DMS 273 treated with DMSO at 0.1 percent for 48 hours (cell line): ENCODE results near the gene XK.

ENCODE experiments used
- DNase-seq: peaks from one replicate; lab custom pipeline; 2025; lab: John Stamatoyannopoulos, UW

Gene XK

DNA sequence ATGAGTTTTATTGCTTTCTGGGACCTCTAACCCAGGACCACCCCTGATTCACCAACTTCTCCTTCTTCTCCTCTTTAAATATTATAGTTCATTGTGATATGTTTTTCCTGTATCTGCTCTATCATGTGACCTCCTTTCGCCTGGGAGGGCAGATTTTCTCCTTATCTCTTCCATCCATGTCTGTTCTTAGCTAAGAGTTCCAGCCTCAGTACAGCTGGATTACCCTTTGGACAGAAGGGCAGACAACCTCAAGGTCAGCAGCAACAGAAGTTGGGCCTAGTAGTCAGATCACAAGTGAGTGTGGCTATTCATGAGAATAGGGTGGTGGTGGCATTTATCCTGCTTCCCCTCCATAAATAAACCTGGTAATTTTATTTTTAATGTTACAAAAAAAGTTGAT is 5.7 kb upstream of the XK start:
- no peak for DNase-seq

DNA sequence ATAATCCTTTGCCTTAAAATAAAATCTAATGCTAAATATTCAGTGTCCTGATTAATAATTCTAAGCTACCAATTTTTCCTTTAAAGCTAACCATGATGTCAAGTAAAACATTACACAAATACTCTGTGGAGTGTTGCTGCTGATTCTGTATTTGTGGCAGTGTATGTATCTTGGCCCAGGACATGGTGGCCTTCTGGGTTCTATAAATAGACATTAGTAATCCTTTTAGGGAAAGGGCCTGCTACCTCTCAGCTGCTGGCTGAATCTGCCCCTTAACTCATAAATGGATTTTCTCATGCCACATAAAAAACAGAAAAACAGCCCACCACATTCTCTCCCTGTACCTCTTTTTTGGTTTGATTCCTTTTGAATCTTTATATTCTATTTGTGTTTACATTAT is 1.2 kb upstream of the XK start:
- DNase-seq: no peak

DNA sequence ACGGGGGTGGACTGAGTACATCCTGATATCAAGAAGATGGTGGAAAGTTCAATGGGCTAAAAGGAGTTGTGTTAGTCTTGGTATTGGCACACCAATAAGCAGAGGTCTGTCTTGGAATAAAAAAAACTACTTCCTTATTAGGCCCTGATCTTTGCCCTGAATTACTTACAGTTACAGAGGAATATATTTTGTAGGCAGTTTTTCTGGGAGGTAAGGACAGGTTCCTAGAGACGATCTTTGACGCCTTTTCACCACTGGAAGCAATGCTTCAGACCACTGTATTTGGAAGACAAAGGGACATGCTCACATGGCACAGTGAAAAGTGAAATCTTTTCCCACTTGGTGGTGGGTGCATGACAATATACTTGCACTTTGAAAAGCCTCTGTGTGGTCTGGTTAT is 618 bp upstream of the XK start:
- no peak for DNase-seq

DNA sequence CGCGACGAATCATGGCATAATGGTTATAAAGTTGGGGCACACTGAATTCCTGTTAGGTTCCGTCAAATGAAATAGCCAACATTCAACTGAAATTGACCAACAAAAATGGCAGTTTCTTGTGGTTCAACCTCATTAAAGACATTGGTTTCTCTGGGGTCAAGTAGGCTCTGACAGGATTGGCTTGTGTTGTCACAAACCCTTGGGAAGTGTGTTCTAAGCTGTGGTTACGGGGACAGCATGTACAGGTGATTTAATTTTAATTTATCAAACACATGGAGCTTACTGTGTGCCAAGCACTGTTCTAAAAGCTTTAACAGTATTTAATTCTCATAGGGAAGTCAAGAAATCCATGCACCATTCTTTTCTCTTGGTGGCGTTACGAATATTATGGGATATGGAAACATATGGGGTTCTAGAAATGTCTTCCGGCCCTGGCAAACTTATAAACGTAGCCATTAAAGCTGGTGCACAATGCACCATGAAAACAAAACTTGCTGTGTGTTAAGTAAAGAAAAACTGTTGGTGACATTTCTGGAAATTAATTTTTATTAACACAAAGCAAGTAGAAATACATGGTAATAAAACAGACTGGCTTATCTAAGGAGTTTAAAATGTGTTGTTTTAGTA is 891 bp downstream of the XK start:
- no peak for DNase-seq

DNA sequence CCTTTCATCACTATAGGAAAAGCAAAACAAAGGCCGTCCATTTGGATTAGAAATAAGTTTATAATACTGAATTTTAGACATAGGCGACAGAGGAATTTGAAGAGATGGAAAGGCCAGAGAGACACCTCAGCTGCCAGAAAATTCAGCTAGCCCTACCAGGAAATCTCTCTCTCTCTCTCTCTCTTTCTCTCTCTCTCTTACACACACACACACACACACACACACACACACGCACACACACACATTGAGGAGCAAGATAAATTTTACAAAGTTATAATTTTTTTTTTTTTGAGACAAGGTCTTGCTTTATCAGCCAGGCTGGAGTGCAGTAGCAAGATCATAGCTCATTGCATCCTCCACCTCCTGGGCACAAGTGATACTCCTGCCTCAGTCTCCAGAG is 1.4 kb downstream of the XK start:
- no peak for DNase-seq

DNA sequence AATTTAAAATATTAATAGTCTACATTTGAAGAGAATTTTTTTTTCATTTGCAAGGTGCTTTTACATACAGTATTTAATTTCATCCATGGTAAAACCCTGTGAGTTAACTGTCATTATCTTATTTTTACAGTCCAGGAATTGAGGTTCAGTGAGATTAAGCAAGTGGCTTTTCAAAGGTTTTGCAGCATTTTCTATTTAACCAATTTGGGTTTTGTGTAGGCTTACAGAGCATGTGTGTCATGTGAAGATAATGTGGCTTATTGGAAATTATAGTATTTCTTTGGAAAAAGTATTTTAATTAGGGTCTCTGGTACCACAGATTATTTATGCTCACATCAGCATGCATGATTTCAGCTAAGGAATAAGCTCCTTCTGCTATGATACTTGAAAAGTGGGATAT is 4.5 kb downstream of the XK start:
- DNase-seq: no peak

DNA sequence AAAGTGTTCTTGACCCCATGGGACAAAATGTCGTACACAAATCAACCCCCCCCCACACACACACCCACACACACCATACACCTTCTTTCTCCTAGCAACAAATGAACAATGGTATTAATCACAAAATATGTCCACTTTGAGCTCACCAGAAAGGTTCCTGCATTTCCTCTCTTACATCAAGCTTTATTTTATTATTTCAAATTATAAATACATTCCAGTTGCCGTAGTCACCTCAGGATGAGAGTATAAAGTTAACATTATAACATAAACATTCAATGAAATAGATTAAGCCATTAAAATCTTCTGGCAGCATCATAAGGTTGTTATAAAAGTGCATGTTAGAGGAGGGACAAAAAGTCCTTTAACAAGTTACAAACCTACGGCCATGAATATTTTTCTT is 7.3 kb downstream of the XK start:
- DNase-seq: no peak

DNA sequence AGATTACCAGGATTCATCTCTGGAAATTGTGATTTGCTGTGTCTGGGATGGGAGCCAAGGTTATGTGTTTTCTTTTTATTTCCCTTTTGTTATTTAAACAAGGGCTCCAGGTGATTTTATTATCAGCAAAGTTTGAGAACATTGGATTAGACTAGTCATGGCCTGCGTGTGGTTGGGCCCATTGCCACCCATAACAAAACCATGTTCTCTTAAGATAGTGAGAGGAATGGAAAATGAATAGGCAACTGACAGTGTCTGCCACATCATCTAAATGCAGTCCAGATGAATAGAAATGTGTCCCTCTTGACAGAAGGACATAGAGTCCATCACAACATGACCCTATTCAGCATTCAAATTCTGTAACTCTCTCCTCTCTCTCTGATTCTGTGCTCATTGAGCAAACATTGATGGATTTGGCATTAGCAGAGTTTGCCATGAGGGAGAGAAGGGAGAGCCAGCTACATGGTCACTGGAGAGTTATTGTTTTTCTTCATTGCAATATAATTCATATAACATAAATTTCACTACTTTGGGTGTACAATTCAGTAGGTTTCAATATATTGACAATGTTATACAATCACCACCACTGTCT is 11.7 kb downstream of the XK start:
- no peak for DNase-seq

DNA sequence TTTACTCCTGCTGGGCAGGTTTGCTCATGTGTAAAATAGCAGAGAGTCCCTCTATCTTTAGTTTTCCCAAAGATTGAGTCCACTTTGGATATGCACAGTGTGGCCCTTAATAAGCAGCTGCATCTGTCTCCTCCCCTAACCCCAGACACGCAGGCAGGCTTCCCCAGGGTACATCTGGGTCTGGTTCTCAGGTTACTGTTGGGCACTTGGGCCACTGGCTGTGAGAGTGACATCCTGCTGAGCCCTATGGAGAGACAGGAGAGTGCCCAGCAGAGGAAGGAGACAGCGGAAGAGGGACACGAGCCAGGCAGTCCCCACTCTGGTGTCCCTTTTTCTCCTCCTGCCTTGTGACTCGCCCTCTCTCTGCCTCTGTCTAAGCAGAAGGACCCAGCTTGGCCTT is 16.0 kb downstream of the XK start:
- no peak for DNase-seq

DNA sequence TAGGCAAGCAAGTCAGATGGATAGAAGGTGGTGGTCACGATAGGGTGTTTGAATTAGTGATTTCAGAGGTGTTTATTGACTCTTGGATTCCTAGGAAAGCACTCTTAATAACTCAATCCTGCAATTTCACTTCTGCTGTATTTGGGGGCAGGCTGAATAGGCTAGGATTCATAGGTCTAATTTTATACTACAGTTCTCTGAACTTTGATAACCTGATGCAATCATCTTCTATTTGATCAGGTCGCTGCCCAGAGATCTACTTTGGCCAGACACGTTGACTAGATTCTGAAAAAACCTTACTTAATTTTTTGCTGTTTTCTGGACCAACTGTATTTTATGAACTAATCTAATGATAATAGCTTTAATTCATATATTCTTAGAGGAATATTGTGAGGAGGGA is 26.4 kb downstream of the XK start:
- no peak for DNase-seq

DNA sequence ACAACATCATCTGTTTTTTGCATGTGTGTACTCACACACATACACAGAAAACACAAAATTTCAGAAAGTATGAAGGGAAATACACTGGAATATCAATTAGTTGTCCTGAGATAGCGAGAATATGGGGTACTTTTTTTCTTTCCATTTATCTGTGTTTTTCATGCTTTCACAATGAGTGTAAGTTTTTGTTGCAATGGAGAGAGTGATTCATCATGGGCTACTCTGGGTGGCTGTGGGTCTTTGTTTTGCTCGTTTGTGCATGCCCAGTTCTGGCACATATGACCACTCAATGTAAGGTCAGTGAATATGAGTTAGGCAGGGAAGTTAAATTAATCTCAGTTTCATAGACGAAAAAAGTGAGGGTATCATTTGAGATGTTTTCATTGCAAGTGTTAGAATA is 26.9 kb downstream of the XK start:
- no peak for DNase-seq

DNA sequence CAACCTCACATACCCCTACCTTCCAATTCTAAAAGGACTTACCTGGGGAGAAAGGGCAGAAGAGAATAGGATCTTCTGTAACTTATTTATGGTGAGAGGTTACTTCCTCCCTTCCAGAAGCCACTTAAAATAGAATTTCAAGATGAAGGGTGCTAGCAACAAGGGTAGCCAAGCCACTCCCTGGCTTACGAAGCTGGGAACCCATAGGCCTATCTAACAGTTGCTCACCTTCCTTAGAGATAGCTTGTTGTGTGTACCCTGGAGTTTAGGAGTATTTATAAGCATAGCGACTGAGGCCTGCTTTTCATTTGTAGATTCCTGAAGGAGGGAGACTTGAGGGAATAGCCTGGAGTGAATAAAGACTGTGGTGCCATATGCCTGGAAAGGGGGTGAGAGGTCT is 28.9 kb downstream of the XK start:
- no peak for DNase-seq

DNA sequence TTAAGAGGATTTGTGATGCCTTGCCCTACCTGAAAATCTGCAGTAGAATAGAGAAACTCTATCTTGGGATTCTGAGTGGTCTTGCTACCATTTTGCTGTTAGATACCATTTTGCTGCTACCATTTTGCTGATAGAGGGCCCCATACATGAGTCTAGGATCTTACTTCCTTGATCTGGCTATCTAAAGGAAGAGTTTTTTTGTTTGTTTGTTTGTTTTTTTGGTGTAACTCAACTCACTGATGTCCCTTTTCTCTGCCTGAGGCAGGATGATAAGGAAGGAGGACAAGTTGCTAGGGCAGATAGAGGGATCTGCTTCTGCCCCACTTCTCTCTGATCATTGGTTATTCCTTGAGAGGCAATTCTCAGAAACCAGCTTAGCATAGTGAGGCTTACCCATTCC is 31.0 kb downstream of the XK start:
- DNase-seq: no peak

DNA sequence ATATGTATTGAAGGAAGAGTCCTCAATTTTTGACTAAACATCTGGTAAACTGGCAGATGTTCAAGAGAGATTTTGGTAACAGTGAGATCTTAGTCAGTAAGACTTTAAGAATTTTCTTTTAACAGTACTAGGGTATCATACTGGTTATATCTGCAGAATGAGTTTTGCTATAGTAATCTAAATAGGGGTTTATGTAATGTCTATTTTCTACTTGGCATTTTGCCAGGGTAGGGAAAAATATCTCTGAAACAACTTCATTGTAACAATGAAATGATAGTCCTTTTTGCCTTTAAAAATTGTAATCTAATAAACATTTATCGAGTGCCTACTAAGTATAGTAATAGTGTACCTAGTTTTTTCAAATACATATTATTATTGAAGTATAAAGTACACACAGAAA is 32.1 kb downstream of the XK start:
- DNase-seq: no peak

DNA sequence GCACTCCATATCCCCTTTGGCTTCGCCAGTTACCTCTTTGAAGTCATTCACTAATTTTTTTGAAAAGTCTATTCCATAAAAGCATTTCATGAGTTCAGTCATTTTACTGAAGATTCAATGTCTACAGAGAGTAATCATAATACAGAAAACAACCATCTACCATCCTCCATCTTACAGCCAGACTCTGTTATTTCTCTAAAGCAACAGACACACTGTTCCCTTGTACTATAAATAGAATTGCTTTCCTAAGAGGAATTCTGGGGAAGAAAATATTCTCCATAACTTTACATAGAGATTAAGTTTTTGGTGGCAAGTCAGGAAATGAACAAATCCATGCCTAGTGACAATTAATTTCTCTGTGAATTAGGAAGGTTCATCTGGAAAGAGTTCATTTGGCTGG is 37.0 kb downstream of the XK start:
- DNase-seq: no peak

DNA sequence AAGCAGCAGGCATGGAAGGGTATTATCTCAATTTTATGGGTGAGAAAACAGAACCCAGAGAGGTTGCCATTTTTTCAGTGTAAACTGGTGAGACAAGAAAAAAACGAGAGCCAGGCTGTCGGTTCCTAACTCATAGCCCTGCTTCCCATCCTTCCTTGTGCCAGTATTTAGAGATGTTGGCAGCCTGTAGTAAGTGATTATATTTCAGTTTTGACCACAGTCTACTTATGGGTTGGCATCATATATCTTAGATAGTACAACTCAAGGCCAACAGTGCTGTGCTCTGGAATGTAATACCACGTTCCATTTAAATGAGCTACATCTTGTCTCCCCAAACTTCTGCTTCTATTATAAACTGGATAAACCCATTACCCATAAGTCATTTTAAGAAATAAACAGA is 40.8 kb downstream of the XK start:
- no peak for DNase-seq

DNA sequence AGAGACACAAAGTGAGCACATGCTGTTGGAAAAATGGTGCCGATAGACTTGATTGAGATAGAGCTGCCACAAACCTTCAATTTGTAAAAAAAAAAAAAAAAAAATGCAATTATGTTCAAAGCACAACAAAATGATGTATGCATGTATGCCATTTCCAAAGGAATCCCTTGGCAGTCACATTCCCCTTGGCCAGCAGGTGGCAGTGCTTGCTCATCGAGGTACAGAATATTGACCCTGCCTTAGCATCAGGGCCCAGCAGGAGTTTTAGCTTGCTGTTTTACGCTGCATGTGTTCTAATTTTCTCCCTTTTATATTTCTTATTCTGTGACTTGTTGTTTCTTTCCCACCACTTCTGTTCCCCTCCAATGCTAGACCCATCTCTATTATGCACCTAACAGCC is 59.8 kb downstream of the XK start:
- DNase-seq: peak; percentile 31

DNA sequence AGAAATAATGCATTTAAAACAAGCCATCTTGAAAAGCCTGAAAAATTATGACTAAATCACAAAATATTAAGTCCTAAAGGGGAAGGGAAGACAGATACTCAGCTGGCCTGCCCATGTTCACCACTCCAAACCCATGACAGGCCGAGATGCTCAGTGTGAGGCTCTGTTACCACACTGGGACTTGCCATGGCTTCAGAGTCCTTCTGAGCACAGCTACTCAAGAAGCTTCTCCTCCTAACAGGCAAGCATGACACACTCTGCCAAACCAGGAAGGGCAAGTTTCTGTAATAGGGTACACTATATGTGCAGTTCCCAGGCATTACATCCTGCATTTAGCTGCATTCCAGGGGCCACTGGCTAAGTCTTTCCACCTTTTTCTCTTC is 60.2 kb downstream of the XK start:
- DNase-seq: no peak

DNA sequence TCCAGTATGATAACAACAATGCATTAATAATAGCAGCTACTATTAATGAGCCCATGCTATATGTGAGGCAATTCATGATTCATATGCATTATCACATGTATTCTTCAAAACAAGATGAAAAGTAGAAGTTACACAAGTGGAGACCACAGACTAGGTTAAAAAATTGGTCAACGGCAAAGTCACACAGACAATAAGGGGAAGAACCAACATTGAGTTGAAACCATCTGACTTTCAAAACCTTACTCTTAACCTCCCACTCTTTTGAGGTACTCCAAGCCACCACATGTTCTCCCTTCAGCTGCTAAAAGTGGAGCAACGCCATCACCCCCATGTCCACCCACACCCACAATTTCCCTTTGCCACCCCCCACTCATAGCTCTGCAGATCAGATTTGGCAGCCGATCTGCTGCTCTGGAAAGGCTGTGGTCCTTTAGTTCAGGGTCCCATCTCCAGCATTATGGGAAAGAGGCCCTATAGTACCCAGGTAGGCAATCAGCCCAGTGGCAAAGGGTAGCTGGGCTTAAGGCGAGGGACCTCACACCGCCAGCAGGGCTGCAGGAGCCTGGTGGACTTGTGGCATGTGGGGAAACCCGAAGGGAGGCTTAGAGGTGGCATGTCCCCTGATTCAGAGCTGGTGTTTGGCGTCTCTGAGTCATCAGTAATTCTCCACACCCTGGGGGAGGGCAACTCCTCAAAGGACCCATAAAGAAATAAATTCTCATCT is 60.8 kb downstream of the XK start:
- DNase-seq: no peak

DNA sequence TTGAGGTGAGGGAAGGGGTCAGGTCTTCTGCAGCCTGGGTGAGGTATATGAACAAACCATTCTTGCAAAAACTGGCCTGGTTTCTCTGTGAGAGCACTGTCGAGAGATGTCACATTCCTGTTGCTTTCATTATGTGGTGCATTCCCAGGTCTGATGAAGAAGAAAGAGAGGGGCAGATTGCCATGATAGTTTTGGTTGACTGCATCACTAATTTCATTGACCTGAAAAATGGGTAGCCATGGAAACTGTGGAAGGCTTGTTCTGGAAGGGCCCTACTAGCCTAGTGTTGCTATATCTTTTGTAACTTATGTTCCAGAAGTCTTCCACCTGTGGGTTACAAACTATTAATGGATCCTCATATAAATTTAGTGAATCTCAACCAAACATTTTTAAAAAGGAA is 61.4 kb downstream of the XK start:
- DNase-seq: no peak

DNA sequence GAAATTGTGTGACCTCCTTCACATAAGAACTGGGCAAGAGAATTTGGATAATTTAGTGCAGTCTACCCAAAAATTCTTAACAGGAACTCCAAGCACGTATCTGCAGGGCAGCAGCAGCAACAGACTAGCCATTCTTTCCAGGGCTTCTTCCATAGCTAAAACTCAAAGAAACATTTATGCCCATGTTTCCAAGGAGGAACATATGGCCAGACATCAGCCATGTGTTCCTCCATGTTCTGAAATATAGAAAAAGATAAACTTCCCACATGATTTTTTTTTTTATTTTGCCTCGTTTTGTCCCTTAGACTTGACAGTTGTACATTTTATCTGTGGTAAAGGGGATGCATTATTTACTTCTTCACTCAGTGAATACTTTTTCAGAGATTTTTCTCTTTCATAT is 66.7 kb downstream of the XK start:
- no peak for DNase-seq

DNA sequence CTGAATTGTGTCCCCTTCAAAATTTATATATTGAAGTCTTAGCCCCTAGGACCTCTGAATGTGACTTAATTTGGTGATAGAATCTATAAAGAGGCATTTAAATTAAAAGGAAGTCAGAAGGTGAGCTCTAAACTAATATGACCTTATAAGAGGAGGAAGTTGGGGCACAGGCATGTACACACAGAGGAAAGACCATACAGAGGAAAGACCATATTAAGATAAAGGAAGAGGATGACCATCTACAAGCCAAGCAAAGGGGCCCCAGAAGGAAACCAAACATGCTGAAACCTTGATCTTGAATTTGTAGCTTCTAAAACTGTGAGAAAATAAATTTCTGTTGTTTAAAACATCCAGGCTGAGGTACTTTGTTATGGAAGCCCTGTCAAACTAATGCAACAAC is 67.3 kb downstream of the XK start:
- DNase-seq: no peak

DNA sequence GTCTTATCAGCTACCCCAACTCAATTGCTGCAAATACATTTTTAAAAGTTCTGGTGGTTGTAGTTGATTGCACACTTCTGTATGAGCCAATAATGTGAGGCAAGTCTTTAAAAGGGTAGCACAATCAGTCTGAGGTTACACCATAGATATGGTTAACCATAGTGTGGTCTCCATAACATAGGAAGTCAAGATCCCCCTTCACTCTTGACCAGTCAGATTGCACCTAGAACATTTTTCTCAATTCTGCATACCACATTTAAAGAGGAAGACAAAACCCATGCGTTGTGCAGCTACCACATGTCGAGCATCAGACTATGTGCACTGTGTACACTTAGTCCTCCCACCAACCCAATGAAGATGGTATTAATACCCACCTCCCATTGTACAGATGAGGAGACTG is 67.8 kb downstream of the XK start:
- no peak for DNase-seq

DNA sequence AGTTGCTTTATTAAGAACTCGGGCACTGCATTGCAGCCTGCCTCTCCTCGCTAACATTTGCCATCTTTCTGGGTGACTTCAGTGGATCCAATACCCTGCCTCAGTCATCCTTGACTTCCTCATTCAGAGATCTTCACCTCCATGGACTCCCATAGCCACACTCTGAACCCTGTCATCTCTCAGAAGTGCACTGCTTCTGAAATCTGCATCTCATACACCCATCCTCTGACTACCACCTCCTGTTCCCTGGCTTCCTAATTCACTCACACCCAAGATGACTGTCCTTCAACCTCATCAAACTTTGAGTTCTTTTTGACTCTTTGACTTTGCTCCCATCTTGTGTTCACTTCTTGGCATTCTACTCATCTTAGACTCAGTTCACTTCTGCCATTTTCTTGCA is 68.9 kb downstream of the XK start:
- no peak for DNase-seq
